ENCODE data around the gene HSPA9.
A peak's percentile ranks its signal among the peaks of the same experiment; 100 is the strongest.

The HSPA9 gene

DNA sequence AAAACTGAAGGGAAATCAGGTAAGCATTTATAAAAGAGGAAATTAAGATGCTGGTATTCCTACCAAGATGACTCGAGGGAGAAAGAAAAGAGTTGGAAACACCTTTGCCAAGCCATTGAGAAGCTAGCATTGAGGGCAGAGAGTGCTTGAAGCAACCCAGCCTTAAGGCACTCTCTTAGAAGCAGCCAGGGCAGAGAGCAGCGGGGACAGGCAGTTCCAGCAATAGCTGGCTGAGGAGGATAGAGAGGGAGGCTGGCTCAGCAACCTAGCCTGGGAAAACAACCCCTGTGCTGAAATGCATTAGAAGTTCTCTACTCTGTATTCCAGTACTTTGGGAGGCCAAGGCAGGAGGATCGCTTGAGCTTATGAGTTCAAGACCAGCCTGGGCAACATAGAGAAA, 40.3 kb upstream of the HSPA9 start:
- TF ChIP-seq MAX (IDR thresholded peaks at IDR 0.05; ENCODE audit: low read depth, low read length) (no peak), CTCF (IDR thresholded peaks at IDR 0.05; ENCODE audit: low read depth, low read length) (no peak), MYC (IDR thresholded peaks at IDR 0.05; ENCODE audit: low read depth, low read length) (no peak), POLR2A (IDR thresholded peaks at IDR 0.05; ENCODE audit: extremely low read depth, insufficient read length) (no peak)
- H3K4me3 ChIP-seq (ENCODE audit: low read depth, low read length), result no peak overlapping the region
- DNase-seq (ENCODE audit: low read depth), result no peak

DNA sequence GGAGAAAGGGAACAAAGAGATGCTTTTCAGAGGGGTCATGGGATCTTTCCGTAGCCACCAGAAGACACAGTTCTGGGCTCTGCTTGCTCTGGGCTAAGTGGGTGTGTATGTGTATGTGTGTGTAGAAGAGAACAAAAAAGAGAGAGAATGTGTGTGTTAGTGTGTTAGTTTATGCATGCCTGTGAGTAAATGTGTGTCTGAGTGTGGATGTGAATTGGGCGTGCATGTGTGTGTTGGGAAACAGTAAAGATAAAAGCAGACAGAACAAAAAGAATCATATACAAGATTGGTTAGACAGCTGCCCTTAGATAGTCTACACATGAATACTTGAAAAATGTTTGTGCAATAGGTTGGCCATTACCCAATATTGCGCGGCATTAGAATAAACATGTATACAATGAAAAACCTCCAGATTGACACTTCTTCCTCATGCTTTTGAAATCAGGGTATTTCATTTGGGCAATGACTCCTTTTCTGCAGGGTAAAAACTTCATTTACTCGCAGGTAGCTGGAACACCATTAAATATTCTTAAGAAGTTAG, 36.5 kb upstream of the HSPA9 start:
- H3K4me3 ChIP-seq (ENCODE audit: low read depth, low read length), result no peak overlapping the region

DNA sequence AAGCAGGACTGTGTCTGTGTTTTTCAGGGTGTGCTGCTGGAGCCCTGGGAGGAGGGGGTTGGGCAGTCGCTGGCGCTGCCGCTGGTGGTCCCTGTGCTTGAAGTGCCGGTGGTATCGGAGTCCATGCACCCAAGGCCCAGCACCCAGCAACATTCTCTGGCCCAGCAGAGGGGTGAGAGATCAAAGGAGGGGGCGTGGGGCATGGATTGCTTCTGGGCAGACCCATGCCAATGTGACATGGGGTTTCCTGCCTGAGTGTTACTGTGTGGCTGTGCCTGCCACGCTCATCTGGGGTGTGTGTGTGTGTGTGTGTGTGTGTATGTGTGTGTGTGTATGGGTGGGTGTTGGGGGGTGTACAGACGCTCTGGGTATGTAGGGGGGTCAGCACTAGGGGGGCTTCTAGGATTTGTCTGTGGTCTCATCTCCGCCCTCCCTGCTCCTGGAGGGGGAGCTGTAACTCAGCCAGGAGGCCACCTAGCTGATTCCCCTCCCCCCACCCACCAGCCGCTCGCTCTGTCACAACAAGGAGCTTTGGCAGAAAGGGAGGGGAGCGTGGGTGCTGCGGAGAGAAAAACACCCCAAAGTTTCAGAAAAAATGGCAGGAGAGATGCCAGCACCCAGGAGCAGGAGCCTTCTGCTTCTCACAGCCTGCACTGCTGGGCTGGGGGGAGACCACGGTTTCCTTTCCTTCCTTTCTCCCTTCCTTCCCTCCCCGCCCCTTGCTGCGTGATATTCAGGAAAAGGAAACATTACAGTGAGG, 35.9 kb upstream of the HSPA9 start:
- DNase-seq (ENCODE audit: low read depth), result no peak
- no peak overlapping the region for H3K4me3 ChIP-seq (ENCODE audit: low read depth, low read length)

More for the DNA sequence above, 36.5 kb upstream of the HSPA9 start:
- TF ChIP-seq MYC (IDR thresholded peaks at IDR 0.05; ENCODE audit: low read depth, low read length) (no peak), POLR2A (IDR thresholded peaks at IDR 0.05; ENCODE audit: extremely low read depth, insufficient read length) (no peak), CTCF (IDR thresholded peaks at IDR 0.05; ENCODE audit: low read depth, low read length) (no peak), MAX (IDR thresholded peaks at IDR 0.05; ENCODE audit: low read depth, low read length) (no peak)
- DNase-seq (ENCODE audit: low read depth), result no peak

GRCh38 chr5:138610415-138610917, 35.3 kb upstream of the HSPA9 start:
- TF ChIP-seq CTCF (IDR thresholded peaks at IDR 0.05; ENCODE audit: low read depth, low read length) (no peak), MAX (IDR thresholded peaks at IDR 0.05; ENCODE audit: low read depth, low read length) (no peak), MYC (IDR thresholded peaks at IDR 0.05; ENCODE audit: low read depth, low read length) (no peak), POLR2A (IDR thresholded peaks at IDR 0.05; ENCODE audit: extremely low read depth, insufficient read length) (no peak)
- peak; percentile 10 for DNase-seq (ENCODE audit: low read depth)
- H3K4me3 ChIP-seq (ENCODE audit: low read depth, low read length), result no peak overlapping the region

More for the DNA sequence above, 35.9 kb upstream of the HSPA9 start:
- no peak for TF ChIP-seq MYC (IDR thresholded peaks at IDR 0.05; ENCODE audit: low read depth, low read length)
- TF ChIP-seq CTCF (IDR thresholded peaks at IDR 0.05; ENCODE audit: low read depth, low read length), result no peak
- TF ChIP-seq POLR2A (IDR thresholded peaks at IDR 0.05; ENCODE audit: extremely low read depth, insufficient read length), result no peak
- TF ChIP-seq MAX (IDR thresholded peaks at IDR 0.05; ENCODE audit: low read depth, low read length), result no peak

DNA sequence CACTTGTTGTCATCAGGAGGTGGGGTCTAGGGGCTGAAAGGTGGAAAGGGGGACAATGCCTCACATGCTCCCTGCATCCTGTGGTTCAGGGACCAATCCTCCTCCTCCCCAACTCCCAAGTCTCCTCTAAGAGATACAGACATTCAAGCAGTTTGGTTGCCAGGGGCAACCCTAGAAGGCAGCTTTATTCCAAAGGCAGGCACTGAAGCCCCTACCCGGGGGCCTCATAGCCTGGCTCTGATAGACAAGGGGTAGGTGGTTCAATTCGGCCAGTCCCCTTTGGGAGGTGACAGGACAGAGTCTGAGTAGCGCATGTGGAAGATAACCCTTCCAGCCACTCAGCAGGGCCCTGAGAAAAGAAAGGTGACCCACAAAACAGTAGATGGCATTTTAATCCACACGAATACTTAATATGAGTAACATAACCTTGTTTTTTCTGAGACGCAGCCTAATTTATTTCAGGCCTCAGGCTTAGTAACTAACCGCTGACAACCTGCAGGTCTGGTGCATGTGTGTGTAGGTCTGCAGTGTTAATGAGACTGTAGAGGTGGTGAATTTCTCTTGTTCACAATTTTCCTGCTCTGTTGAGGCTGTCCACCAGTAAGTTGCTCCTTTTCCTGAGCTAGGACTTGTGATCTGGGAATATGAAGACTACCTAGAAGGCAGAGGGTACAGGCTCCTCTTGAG, 31.3 kb upstream of the HSPA9 start:
- no peak overlapping the region for H3K4me3 ChIP-seq (ENCODE audit: low read depth, low read length)
- TF ChIP-seq MYC (IDR thresholded peaks at IDR 0.05; ENCODE audit: low read depth, low read length) (no peak), POLR2A (IDR thresholded peaks at IDR 0.05; ENCODE audit: extremely low read depth, insufficient read length) (no peak), CTCF (IDR thresholded peaks at IDR 0.05; ENCODE audit: low read depth, low read length) (no peak), MAX (IDR thresholded peaks at IDR 0.05; ENCODE audit: low read depth, low read length) (no peak)
- no peak for DNase-seq (ENCODE audit: low read depth)
